A673 (cell line): ENCODE measurements around the gene OR4N2. TPM values are rescaled to one million over a fixed set of nuclear protein-coding genes. Genes with fewer than 3 reads are reported as not detected.
"Not testable (repeated sequence)": the region's sequence is repeated elsewhere in the genome, so short reads cannot be mapped to it uniquely, and the experiment has no call there.

Experiments used
- BruUV-seq: library from RNA; stranded (reverse); fragments of 400-500 nt; replicated peaks from 2 replicates; lab custom pipeline; 2021; lab: Mats Ljungman, UMichigan
- CTCF ChIA-PET: fragments of 300-600 bp; sonication (Branson Sonifier 250); formaldehyde crosslinking; loops from one replicate; lab custom pipeline; 2022; ENCODE audit warnings: antibody characterized with exemption; lab: Charles Lee
- POLR2A ChIA-PET: fragments of 300-600 bp; sonication (Branson Sonifier 250); formaldehyde crosslinking; loops from one replicate; lab custom pipeline; 2022; ENCODE audit warnings: antibody characterized with exemption; ENCODE audit not compliant: low non-redundant PET; lab: Charles Lee
- DNase-seq: peaks from one replicate; pipeline ENCODE4 v3.0.0-alpha.2; 2015; ENCODE audit warnings: low spot score
- H3K27ac ChIP-seq: fragments of 200-600 bp; sonication (generic); 2 replicates; pipeline ENCODE4 v1.5.1; 2016; ENCODE audit warnings: mixed run types, low read depth, mild to moderate bottlenecking, mixed read lengths, antibody characterized with exemption, low read length; ENCODE audit not compliant: poor library complexity, severe bottlenecking
- H3K27me3 ChIP-seq: fragments of 200-600 bp; sonication (generic); replicated peaks from 2 replicates; pipeline ENCODE4 v1.6.1; 2017; ENCODE audit warnings: mixed run types, low read depth, mild to moderate bottlenecking, mixed read lengths, antibody characterized with exemption, low read length; ENCODE audit not compliant: insufficient read depth, poor library complexity
- H3K36me3 ChIP-seq: fragments of 200-600 bp; sonication (generic); 2 replicates; pipeline ENCODE4 v1.6.1; 2016; ENCODE audit warnings: mixed run types, mild to moderate bottlenecking, mixed read lengths, antibody characterized with exemption, low read length; ENCODE audit not compliant: insufficient read depth, poor library complexity, severe bottlenecking
- H3K4me1 ChIP-seq: fragments of 200-600 bp; sonication (generic); 2 replicates; pipeline ENCODE4 v1.6.1; 2017; ENCODE audit warnings: mixed run types, mild to moderate bottlenecking, mixed read lengths, antibody characterized with exemption, low read length; ENCODE audit not compliant: insufficient read depth, poor library complexity, severe bottlenecking
- H3K4me3 ChIP-seq: fragments of 200-600 bp; sonication (generic); 2 replicates; pipeline ENCODE4 v1.5.1; 2016; ENCODE audit warnings: low read depth, mixed run types, mild to moderate bottlenecking, mixed read lengths, low read length; ENCODE audit not compliant: poor library complexity, severe bottlenecking
- H3K9me3 ChIP-seq: fragments of 200-600 bp; sonication (generic); 2 replicates; pipeline ENCODE4 v1.6.1; 2016; ENCODE audit warnings: mixed run types, low read depth, mild to moderate bottlenecking, mixed read lengths, antibody characterized with exemption, low read length; ENCODE audit not compliant: poor library complexity, severe bottlenecking
- EZH2 ChIP-seq: fragments of 200-600 bp; sonication (generic); IDR thresholded peaks from 2 replicates; pipeline ENCODE4 v1.6.1; 2017; ENCODE audit warnings: borderline replicate concordance, low read depth, mild to moderate bottlenecking, mixed read lengths, antibody characterized with exemption, low read length; ENCODE audit not compliant: poor library complexity, severe bottlenecking
- intact Hi-C: fragments of 100-400 bp; cut with micrococcal nuclease; formaldehyde crosslinking; loops from one replicate; pipeline ENCODE4 v1.10.0; 2022; ENCODE audit not compliant: unreplicated experiment
- total RNA-seq: library from RNA; stranded (reverse); gene quantifications from 2 replicates; pipeline ENCODE4 v1.2.3, GENCODE V29; 2021
- TF ChIP-seq, protein P1 (sequence below): fragments of 300-800, 200-600 bp; sonication (generic); conservative IDR thresholded peaks from 2 replicates; pipeline ENCODE4 v1.5.1; 2017; ENCODE audit warnings: low read depth, mild to moderate bottlenecking, antibody characterized with exemption, low read length, moderate library complexity, mixed read lengths

The OR4N2 gene
- total RNA-seq, 1 experiment from 2014 or later, result not detected

DNA sequence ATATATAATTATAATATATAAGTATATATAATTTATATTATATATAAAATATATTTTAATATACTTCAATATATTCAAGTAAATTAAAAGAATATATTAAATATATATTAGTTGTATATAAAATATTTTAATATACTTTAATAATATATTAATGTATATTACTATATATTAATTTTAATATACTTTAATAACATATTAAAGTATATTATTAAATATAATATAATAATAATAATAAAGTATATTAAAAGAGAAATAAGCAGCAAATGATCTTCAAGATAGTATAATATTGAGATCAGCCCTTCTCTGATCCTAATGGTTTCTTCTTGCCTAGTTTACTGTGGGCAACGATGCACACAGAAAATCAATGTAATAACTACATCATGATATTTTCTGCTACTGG is 28.0 kb upstream of the OR4N2 start:
- intact Hi-C loops, result no loop called here
- CTCF ChIA-PET, result no interaction called here
- H3K9me3 ChIP-seq, result peaks cover 29% of the 10 kb centered on the region

DNA sequence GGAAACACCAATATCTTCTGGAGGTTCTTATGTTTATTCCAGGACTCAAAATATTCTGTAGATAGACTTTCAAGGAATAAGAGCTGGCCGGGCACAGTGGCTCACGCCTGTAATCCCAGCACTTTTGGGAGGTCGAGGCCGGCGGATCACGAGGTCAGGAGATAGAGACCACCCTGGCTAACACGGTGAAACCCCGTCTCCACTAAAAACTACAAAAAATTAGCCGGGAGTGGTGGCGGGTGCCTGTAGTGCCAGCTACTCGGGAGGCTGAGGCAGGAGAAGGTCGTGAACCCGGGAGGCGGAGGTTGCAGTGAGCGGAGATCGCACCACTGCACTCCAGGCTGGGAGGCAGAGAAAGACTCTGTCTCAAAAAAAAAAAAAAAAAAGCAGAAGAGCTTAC is 17.7 kb upstream of the OR4N2 start:
- H3K9me3 ChIP-seq, result peaks cover 22% of the 10 kb centered on the region
- H3K4me1 ChIP-seq, H3K27ac ChIP-seq, CTCF ChIA-PET, intact Hi-C loops, POLR2A ChIA-PET, H3K4me3 ChIP-seq, H3K36me3 ChIP-seq, H3K27me3 ChIP-seq, BruUV-seq, DNase-seq: not testable (repeated sequence)

More for the DNA sequence above, 28.0 kb upstream of the OR4N2 start:
- no peak for TF ChIP-seq EZH2
- TF ChIP-seq, protein P1, sequence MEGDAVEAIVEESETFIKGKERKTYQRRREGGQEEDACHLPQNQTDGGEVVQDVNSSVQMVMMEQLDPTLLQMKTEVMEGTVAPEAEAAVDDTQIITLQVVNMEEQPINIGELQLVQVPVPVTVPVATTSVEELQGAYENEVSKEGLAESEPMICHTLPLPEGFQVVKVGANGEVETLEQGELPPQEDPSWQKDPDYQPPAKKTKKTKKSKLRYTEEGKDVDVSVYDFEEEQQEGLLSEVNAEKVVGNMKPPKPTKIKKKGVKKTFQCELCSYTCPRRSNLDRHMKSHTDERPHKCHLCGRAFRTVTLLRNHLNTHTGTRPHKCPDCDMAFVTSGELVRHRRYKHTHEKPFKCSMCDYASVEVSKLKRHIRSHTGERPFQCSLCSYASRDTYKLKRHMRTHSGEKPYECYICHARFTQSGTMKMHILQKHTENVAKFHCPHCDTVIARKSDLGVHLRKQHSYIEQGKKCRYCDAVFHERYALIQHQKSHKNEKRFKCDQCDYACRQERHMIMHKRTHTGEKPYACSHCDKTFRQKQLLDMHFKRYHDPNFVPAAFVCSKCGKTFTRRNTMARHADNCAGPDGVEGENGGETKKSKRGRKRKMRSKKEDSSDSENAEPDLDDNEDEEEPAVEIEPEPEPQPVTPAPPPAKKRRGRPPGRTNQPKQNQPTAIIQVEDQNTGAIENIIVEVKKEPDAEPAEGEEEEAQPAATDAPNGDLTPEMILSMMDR, result no peak
- POLR2A ChIA-PET, result no interaction called here
- no peak overlapping the region for H3K27ac ChIP-seq
- H3K36me3 ChIP-seq, result no peaks in the 10 kb centered on the region
- H3K4me1 ChIP-seq, result no peaks in the 10 kb centered on the region
- DNase-seq, result no peak
- BruUV-seq, result no TSS peak
- H3K27me3 ChIP-seq, result no peaks in the 10 kb centered on the region
- no peak overlapping the region for H3K4me3 ChIP-seq

DNA sequence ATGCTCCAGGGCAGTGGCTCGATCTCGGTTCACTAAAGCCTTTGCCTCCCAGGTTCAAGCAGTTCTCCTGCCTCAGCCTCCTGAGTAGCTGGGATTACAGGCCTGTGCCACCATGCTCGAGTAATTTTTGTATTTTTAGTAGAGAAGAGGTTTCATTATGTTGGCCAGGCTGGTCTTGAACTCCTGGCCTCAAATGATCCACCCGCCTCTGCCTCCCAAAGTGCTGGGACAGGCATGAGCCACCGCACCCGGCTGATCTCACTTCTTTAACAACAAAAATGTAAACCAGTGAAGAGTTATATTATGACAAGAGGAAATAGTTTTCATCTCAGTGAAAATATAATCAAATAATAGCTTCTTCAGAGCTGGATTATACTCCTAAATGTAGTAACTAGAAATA is 16.3 kb upstream of the OR4N2 start:
- peaks cover 26% of the 10 kb centered on the region for H3K9me3 ChIP-seq
- intact Hi-C loops, H3K4me1 ChIP-seq, BruUV-seq, H3K27me3 ChIP-seq, POLR2A ChIA-PET, CTCF ChIA-PET, H3K4me3 ChIP-seq, H3K36me3 ChIP-seq, H3K27ac ChIP-seq, DNase-seq: not testable (repeated sequence)

DNA sequence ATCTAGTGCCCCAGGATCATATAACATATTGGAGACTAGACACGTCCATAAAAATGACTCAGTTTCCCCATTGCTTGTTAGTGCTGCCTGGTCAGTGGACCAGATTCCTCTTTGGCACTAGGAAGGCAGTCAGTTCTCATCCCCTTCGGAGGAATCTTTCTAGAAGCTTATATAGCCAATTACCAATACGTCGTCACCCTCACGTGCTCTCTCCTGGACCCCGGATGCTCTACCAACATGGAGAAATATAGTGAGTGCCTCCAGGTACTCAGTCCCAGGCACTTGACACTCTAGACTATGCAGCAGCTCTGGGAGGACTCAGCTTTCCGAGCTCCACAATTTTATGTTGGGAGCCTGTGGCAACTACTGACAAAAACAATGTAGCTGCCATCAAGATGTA is 15.4 kb upstream of the OR4N2 start:
- intact Hi-C loops, DNase-seq, BruUV-seq, H3K27me3 ChIP-seq, H3K27ac ChIP-seq, POLR2A ChIA-PET, H3K4me1 ChIP-seq, CTCF ChIA-PET, H3K36me3 ChIP-seq, H3K4me3 ChIP-seq: not testable (repeated sequence)
- peaks cover 28% of the 10 kb centered on the region for H3K9me3 ChIP-seq

DNA sequence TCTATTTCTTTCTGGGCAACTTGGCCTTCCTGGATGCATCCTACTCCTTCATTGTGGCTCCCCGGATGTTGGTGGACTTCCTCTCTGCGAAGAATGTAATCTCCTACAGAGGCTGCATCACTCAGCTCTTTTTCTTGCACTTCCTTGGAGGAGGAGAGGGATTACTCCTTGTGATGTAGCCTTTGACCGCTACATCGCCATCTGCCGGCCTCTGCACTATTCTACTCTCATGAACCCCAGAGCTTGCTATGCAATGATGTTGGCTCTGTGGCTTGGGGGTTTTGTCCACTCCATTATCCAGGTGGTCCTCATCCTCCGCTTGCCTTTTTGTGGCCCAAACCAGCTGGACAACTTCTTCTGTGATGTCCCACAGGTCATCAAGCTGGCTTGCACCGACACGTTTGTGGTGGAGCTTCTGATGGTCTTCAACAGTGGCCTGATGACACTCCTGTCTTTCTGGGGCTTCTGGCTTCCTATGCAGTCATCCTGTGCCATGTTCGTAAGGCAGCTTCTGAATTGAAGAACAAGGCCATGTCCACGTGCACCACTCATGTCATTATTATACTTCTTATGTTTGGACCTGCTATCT is 7.0 kb upstream of the OR4N2 start:
- H3K4me1 ChIP-seq, H3K36me3 ChIP-seq, intact Hi-C loops, H3K4me3 ChIP-seq, POLR2A ChIA-PET, H3K27me3 ChIP-seq, BruUV-seq, CTCF ChIA-PET, DNase-seq, H3K27ac ChIP-seq: not testable (repeated sequence)
- peaks cover 28% of the 10 kb centered on the region for H3K9me3 ChIP-seq
